T-helper 9 cell (primary cell): Measurements from ENCODE around the gene RPS6KA2.
"Not testable (repeated sequence)": the region's sequence is repeated elsewhere in the genome, so short reads cannot be mapped to it uniquely, and the experiment has no call there.

Experiments
- DNase-seq: peaks from one replicate; pipeline ENCODE4 v3.0.0-alpha.2; 2020

Gene RPS6KA2

DNA sequence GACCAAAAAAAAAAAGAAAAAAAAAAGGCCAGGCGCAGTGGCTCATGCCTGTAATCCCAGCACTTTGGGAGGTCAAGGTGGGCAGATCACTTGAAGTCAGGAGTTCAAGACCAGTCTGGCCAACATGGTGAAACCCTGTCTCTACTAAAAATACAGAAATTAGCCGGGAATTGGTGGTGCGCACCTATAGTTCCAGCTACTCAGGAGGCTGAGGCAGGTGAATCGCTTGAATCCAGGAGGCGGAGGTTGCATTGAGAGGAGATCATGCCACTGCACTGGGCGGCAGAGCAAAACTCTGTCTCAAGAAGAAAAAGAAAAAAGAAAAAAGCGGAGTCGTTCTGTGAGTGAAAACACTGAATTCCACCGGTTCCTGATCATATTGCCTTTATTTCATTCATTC is 240.0 kb downstream of the RPS6KA2 start:
- not testable (repeated sequence) for DNase-seq

DNA sequence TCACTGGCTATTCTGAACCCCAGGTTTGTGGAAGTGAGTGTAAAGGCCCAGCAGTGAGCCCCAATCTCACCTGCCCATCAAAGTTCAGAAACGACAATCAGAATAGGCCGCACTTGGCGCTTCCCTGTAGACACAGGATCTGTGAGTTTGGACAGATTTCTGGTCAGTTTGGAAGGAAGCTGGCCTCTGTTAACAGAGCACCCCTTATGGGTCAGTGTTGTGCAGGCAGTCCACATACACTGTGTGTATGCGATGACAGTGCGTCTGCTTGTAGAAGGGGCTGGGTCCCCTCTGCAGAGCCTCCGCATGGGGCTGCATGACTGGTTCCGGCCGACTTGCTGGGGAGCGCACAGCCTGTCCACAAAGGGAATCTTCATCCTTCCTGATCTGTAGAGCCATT is 240.9 kb downstream of the RPS6KA2 start:
- no peak for DNase-seq

DNA sequence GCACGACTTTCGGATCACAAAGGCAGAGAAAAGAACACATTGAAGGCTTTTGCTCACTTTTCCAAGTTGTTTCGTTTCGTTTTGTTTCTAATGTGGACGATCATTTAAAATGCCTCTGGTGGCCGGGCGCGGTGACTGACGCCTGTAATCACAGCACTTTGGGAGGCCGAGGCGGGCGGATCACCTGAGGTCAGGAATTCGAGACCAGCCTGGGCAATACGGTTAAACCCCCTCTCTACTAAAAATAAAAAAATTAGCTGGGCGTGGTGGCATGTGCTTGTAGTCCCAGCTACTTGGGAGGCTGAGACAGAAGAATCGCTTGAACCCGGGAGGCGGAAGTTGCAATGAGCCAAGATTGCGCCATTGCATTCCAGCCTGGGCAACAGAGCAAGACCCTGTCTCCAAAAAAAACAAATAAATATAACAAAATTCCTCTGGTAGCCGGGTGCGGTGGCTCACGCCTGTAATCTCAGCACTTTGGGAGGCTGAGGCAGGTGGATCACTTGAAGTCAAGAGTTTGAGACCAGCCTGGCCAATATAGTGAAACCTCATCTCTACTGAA is 243.2 kb downstream of the RPS6KA2 start:
- peak; percentile 20 for DNase-seq

DNA sequence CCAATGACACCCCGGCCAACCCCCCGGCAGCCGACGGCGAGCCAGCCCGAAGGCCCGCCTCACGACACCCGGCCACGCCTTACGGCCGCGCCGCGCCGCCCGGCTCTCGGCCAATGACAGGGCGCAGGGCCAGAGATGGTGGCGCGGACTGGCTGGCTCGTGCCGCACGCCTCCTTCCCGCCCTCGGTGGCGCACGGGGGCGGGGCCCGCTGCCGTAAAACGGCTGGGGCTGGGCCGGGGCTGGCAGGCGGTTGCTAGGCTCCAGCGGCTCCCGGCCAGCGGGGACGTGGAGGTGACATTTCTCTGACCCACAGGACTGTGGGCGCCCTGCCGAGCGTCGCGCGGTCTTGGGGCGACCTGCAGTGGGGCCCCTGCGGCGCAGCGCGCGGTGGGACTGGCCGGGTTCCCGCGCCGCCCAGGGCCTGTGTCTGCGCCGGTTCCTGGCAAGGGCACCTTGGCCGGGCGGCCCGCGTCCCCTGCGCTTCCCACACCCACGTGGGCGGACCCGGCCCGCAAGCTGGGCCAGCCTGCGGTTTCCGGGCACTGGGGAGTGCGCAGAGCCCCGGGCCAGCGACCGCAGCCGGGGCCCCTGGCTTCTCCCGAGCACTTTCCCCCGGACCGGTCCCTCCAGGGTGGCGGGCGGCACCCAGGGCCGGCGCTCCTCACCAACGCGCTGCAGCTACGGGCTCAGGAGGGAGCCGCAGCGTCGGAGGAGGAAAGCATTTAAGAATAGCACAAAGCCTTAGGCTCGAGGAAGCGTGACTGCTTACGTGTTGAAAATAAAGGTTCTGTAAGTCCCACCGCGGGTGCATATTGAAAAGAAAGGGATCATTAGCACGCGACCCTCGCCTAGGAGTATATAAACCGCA is 243.9 kb downstream of the RPS6KA2 start, which contains the start of gene MPC1:
Gene MPC1, minus strand, starts transcription at position 8 of the 869 bp plus-strand sequence. CDS start 64 bp downstream, outside the sequence.
- peak; percentile 88 for DNase-seq

DNA sequence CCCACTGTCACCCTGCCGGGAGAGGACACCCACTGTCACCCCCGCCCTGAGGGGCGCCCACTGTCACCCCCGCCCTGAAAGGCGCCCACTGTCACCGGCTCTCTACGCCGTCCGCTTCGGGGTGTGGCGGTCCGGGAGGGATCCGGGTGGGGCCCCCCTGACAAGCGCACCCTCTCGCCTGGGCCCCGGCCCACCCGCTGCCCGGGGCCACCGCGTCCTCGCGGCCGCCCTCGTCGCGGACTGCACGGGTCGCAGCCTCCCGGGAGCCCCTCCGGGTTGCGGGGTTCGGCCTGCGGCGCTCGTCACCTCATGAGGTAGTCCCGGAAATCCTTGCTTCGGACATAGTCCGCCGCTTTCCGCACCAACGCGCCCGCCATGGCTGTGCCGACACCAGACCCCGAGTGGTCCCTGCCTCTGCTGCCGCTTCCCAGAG is 244.5 kb downstream of the RPS6KA2 start:
- peak; percentile 17 for DNase-seq

DNA sequence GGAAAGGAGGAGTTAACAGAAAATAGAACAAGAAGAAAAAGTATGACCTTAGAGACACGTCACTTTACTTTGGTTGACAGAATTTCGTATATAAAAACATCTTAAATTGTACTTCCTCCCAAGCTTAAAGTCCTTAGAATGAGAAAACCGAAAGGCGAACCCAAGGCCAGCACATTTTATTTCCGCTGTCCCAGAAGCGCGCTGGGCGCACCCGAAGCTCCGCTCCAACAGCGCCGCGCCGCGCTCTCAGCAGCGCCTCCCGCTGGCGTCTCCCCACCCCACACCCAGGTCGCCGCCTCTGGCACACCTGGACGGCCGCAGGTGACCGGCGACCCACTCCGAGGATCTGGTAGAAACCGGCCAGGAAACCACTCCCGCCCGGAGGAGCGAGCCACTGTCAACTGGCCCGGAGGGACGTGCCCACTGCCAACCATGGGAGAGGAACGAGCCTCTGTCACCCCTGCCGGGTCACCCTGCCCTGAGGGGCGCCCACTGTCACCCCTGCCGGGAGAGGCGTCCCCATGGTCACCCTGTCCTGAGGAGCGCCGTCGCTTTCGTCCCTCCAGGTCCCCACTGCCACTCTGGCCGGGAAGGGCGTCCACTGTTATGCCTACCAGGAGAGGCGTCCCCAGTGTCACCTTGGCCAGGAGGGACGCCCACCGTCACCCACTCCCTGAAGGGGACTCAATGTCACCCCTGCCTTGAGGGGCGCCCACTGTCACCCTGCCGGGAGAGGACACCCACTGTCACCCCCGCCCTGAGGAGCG is 245.1 kb downstream of the RPS6KA2 start:
- DNase-seq, result peak; percentile 53

DNA sequence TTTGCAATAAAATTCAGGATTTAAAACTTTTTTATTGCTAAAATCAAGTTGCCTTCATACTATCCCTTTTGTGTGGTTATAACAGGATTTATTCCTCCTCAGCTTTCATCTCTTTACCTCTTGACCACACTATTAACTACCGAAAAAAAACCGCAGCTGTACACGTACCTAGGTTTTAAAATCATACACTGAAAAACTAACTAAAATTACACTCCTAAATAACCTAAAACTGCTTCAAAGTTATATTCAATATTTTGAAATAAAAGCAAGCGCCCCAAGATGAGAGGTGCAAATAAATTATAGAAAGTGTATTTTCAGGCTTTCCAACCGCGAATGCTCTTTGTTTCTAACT is 245.7 kb downstream of the RPS6KA2 start:
- DNase-seq, result no peak

DNA sequence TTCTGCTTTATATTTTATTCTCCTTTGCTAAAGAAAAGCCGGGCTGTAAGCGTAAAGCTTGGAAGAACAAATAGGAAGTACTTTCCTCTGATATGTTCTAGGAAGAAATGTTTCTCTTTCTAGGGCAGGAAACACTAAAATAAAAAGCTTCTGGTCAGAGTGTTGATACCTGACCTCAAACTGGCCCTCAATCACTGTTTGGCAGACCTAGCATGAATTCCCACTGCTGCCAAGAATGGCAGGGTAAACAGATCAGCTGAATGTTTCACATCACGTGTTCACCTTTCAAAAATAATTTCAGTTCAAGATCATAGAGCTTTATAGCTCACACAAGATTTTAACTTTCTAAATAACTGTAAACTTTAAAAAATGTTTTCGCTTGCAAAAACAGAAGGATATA is 247.3 kb downstream of the RPS6KA2 start:
- DNase-seq, result no peak

DNA sequence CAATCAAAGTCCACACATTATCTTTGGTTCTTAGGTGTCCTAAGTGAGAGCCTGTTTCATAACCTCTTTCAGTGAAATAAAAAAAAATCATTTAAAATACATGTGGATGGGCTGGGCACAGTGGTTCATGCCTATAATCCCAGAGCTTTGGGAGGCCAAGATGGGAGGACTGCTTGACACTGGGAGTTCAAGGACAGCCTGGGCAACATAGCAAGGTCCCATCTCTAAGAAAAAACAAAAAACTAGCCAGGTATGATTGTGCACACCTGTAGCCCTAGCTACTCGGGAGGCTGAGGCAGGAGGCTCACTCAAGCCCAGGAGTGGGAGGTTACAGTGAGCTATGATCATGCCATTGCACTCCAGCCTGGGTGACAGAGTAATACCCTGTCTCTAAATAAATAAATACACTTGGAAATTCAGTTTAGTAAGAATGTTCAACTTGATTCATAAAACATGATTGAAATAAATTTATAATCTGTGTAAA is 247.9 kb downstream of the RPS6KA2 start:
- no peak for DNase-seq

DNA sequence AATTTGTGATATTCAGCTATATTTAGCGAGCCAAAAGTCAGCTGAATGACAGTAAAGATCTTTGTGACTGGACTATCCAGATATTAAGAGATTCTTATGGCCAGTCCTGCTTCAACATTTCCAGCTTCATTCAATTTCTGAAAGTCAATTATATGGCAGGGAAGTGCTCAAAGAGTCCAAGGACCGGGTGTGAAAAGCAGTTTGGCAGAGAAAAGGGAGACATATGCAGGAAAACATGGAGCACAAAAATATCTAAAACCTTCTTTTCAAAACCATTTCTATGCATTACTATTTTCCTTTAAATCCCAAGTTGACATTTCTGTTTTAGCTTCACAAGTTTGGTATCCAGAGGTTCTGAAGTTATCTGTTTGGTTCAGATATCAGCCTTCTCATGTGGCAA is 249.3 kb downstream of the RPS6KA2 start:
- DNase-seq, result no peak

DNA sequence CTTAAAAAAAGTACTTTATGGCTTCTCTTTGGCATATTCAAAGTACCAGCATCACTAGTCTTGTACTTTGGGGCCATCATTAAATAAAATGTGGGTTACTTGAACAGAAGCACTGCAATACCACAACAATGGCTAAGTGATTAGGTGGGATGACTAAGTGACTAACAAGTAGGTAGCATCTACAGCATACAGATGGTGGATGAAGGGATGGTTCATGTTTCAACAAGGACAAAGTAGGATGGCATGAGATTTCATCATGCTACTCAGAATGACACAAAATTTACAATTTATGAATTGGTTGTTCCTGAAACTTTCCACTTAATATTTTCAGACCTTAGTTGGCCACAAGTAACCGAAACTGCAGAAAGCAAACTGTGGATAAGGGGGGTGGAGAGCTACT is 252.0 kb downstream of the RPS6KA2 start:
- no peak for DNase-seq

DNA sequence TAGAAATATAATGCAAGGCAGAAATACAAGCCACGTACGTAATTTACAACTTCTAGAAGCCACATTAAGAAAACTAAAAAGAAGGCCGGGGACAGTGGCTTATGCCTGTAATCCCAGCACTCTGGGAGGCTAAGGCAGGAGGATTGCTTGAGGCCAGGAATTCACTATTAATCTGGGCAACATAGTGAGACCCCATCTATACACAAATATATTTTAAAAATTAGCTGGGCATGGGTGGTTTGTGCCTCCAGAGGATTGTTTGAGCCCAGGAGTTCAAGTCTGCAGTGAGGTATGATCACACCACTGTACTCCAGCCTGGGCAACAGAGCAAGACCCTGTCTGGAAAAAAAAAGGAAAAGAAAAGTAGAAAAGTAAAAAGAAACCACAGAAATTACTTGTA is 256.6 kb downstream of the RPS6KA2 start:
- no peak for DNase-seq

DNA sequence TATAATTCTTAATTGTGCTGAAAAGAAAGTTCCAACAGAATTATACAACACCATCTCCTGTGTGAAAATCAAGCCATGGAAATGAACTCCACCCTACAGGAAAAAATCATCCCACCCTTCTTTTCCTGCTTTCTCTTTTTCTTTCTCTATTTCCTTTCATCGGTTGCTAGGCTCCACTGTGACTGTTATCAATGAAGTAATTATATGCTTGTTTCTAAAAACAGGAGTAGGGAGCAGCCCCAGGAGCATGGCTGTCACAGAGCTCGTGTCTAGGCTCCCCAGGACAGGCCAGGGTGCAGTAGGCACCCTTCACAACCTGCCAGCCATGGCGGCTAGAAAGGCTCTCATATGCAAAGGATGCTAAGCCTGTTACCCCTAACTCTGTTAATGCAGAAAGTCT is 257.3 kb downstream of the RPS6KA2 start:
- no peak for DNase-seq

DNA sequence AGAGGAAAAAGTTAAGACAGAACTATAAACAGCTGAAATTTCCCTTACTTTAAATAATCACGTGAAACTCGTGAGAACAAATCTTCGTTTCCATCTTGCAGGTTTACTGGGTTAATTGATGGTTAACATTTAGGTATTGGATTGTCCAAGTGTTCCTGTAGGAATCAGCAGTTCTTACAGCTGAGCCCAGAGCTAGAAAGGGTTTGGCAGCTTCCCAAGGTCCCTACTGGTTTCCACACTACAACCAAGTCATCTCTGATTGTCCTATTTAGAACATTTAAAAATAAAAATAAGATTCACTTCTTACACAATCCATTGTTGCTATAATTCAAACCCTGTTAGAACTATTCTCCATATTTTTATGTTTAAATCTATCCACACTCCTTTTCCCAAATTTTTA is 260.1 kb downstream of the RPS6KA2 start:
- no peak for DNase-seq

DNA sequence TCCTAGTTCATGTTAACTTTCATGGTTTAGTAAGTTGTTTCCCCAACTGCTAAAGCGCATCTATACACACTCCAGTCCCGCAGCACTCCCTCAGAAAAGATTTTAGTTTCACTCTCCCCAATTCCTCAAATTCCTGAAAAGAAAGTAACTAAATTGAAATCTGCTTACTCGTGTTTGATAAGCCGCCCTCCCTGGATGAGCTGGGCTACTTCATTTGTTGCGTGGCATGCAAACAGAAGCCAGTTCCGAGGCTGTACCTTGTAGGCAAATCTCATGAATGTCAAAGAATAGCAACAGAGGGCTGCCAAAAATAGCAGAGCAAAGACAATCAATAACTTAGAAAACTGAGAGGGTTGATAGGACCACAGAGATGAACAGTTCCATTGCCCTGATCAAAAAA is 261.2 kb downstream of the RPS6KA2 start:
- DNase-seq, result no peak

DNA sequence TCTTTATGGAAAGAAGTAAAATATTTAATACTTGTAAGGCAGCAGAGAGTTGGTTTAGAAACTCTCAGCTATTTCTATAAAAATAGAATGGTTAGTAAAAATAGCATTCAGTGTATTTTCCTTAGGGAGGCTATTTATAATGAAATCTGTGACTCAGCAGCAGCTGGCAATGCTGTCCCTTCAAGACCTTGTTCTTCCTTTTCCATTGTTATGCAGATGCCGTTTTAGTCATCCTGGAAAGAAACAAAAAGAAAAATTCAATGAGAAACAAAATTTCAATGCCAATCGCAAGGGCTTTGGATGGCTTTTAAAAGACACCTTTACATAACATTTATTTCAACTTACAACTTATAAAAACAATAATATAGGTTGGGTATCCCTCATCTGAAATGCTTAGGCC is 261.8 kb downstream of the RPS6KA2 start:
- no peak for DNase-seq

DNA sequence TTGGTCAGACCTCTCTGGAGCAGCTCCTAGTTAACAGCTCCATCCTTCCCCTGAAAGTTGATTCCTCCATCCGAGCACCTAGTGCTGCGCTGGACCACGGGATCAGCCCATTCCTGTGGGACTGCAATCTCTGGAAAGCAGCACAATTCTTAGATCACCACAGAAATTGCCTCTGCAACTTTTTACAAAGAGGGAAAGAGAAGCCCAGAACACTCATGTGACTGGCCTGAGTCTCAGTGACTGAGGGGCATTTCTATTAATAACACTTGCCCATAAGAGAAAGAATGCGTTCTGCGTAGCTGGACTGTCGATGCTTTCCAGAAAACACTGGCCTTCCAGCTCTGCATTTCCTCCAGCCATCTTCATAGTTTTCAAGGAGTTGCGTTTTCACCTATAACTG is 262.6 kb downstream of the RPS6KA2 start:
- no peak for DNase-seq

DNA sequence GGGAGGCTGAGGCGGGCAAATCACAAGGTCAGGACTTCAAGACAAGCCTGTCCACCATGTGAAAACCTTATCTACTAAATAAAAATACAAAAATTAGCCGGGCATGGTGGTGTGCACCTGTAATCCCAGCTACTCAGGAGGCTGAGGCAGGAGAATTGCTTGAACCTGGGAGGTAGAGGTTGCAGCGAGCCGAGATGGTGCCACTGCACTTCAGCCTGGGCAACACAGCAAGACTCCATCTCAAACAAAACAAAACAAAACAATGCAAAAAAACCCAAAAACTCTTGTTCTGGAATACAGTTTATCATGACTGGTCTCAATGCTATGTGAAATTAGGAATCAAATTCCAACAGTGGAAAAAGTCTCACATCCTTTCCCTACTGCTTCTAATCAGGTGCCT is 264.6 kb downstream of the RPS6KA2 start:
- DNase-seq, result not testable (repeated sequence)

DNA sequence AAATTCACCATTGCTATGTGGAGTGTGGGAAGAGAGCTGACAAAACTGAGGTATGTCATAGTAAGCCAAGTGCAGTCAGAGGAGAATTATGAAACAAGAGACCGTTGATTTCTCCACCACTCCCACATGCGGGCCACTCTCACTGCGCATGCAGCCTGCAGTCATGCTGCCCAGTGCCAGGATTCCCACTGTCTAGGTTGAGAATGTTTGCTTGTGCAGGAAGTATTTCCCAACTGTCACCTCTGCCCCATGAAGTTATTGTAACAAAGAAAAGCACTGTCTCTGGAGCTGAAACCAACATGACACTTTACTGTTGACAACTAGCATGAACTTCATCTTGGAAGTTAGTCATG is 266.0 kb downstream of the RPS6KA2 start:
- DNase-seq, result no peak

DNA sequence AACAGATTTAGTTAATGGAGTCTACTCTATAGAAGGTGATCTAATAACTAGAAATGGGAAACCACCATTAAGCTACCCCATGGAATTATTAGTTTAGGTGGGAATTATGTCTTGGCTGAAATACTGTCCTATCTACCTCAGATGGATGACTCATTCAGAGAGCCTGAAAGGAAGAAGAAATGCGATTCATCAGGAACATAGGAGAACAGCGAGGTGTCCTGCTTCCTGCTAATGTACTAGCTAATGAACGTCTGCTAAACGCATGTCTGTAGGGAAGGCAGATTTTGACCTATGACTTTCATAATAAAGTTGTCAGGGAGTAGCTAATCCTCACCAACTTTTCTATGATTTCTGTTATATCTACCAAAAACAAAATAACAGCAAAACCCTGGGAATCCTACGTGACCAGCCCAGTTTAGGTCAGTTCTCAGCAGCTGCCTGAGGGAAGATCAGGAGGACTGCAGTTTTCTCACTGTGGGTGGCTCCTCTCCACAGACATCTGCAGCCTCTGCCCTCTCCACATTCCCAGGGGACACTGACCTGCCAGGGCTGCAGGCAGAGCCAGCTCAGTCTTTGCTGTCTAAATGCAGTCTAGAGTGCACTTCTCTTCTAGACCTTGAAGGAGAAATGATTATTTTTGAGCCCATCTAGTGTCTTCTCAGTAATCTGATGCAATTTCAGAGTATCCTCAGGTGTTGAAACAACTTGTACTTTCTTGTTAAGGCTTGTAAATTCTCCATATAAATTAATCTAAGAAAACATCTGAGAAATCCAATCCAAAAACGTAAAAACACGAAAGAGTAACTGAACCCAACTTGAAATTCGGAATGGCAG is 266.6 kb downstream of the RPS6KA2 start:
- DNase-seq, result no peak
